Stimulated activated CD4-positive, alpha-beta T cell treated with anti-CD3 and anti-CD28 coated beads, Interleukin-12 subunit alpha, Interleukin-12 subunit beta, amount 100 ng/mL, for 24 hours (primary cell): ENCODE data around the gene EGLN3.
"Not testable (repeated sequence)": the region's sequence is repeated elsewhere in the genome, so short reads cannot be mapped to it uniquely, and the experiment has no call there.

Source experiments
- DNase-seq, 2 experiments: peaks; one replicate each; pipeline ENCODE4 v3.0.0-alpha.2; 2020; ENCODE audit warnings: low read depth in 2 of 2

EGLN3 gene

DNA sequence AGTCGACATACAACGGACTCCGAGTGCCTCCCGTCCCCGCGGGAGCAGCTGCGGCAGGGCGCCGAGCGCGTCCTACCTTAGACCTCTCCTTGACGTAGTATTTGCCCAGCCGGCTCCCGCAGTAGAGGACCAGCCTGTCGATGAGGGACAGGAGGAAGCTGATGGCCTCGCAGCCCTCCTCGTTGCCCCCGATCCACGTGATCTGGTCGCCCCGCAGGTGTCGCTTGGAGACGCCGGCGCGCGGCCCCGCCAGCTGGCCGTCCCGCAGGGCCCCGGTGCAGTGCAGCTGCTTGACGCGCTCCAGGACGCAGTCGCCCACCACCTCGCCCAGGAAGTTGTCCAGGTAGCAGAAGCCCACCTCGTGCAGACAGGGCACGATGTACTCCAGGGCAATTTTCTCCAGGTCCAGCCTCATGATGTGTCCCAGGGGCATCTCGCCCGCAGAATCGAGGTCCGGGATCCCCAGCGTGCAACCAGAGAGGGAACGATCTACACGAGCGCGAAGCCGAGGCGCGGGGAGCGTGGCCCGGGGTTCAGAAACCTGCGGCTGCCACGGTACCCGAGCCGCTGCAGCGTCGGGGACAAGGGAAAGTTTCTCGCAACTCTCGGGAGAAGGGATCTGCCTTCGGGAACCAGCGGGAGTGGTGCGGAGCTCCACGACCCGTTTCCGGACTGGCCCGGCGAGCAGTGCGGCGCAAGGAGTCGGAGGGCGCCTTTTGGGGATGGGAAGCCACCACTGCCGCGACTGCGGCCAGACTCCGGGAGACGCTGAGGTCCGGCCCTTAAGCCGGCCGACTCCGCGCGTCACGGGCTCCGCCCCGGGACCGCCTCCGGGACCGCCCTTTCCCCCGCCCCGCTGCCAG, at the start of gene EGLN3:
EGLN3 (minus strand) TSS at position 755 of the 863 bp plus-strand sequence; CDS start at position 433, 322 bp downstream.
- peak in 1 of 2 experiments; percentile 48 for DNase-seq

DNA sequence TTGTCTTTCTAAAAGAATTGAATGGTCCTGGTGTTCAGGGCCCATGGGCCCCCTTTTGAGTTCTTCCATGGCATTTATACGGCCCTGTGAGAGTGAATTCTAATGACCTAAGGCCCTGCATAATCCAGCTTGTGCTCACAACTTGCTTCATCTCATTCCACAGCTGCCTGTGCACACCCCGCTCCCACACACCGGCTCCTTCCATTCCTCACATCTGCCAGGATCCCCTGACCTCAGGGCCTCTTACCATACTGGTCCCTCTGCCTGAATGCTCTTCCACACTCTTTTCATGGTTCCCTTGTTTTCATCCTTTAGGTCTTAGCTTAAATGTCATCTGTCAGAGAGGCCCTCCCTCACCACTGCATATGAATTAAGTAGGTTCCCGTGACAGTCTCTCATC, 49.5 kb upstream of the EGLN3 start:
- DNase-seq = no peak

GRCh38 chr14:33999771-34000291, 49.0 kb upstream of the EGLN3 start:
- no peak for DNase-seq

DNA sequence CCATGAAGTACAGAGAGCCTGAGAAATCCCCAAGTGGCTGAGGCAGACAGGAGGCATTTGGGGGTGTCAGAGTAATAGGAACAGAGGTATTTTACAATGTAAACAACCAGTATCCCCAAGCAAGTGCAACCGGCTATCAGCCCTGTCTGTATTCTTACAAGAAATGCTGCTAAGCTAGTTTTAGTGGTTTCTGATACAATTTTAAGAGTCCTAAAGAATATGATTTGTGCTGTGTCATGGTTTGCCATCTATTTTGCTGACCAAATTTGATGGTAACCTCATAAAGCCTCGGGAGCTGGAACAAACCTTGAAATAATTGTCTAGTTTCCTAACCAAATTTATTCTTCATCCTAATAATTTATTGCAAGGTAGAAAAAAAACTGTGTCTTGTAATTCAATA, 46.7 kb upstream of the EGLN3 start:
- DNase-seq = no peak

DNA sequence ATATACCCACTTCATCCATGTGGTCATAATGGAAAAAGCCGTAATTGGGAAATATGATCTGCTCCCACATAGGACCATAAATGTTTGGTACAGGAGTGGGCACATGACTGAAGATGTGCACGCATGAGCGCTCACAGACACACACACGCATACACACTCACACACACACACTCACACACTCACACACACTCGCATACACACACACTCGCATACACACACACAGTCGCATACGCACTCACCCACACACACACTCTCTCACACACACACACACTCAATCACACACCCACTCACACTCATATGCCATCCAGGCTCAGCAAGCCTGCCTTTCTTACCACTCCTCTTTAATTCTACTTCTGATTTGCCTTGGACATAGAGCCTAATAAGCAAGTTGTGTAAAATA, 45.6 kb upstream of the EGLN3 start:
- no peak for DNase-seq

DNA sequence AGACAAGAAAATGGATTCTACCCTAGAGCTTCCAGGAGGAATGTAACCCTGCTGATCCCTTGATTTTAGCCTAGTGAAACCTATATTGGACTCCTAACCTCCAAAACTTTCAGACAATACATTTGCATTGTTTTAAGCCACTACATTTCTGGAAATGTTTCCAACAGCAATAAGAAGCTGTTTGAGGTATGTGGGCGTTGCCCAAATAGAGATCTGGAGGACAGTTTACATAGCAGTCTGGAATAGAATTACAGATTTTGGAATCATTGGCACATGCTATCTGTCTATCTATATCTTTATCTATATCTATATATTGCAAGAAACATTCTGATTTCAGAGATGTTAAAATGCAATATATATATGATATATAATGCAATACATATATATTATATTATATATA, 42.4 kb upstream of the EGLN3 start:
- DNase-seq = no peak

- no peak for DNase-seq
Observed at GRCh38 chr14:33992274-33993007, 41.6 kb upstream of the EGLN3 start.

GRCh38 chr14:33990790-33991189, 39.9 kb upstream of the EGLN3 start:
- no peak for DNase-seq

DNA sequence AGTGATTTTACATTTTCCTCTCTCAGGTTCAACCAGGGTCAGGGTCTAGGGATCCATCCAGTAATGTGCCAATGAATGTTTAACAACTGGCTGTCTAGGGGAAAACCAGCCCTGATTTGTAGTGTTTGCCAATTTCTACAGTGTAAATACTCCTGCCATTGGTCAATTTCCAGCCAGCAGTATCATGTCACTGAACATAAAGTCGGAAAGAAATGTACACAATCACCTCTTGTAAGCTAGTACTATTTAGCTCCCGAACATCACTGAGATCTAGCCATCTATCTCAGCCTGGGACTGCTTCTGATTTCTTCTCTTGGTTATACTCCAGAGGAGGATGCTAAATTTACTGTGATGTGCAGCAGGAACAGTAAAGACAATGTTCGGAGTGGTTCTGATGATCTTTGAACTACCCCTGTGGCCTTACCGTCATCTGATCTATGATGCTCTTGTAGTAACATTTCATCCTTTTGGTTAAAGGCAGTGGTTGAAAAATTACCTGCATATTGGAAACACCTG, 36.7 kb upstream of the EGLN3 start:
- no peak for DNase-seq

DNA sequence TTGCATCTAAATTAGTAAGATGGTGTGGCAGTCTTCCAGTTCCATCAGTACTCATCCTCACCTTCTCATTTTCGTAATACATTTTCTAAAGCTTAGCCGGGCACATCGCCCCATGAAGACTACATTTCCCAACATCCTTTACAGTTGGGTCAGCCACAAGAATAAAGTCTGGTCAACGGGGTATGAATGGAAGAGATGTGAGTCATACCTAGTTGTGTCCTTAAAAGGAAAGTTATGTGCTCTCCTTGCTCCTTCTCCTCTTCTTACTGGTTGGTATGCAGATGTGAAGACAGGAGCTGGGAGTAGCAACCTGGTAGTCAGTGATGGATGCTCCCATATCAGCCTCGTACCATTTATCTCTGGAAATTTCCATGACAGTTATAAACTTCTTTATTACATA, 35.9 kb upstream of the EGLN3 start:
- no peak for DNase-seq

DNA sequence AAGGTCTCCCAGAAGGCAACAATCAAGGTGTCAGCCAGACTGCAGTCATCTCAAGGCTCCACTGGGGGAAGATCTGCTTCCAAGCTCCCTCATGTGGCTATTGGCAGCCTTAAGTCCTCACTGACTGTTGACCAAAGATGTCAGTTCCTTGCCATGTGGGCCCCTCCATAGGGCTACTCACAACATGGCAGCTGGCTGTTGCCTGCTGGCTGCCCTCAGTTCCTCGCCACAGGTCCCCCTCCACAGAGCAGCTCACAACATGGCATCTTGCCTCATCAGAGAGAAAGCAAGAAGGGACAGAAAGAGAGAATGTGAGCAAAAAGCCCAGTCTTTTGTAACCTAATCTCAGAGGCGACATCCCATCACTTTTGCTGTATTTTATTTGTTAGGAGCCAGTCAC, 34.4 kb upstream of the EGLN3 start:
- no peak for DNase-seq

DNA sequence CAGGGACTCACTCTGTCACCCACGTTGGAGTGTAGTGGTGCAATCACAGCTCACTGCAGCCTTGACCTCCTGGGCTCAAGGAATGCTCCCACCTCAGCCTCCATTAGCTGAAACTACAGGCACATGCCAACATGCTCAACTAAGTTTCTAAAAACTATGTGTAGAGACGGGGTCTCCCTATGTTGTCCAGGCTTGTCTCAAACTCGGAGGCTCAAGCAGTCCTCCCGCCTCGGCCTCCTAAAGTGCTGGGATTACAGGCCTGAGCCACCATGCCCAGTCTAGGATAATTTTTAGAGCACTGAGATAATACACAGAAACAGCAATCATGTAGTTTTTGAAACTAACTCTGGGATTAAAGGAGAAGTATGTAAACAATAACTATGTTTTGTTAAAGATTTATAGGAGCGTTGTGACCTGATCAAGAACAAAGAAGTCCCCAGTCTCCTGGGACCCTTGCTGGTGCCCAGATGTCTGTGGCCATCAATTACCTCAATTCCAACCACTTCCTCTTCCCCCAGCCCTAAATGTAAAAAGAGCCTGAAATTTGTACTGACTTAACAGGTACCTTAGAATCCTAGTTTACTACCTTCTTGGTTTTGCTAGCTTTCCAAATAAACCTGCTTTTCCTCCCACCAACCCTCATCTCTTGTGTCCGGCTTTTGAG, 28.9 kb upstream of the EGLN3 start:
- DNase-seq = no peak

GRCh38 chr14:33978892-33979612, 28.2 kb upstream of the EGLN3 start:
- no peak for DNase-seq

DNA sequence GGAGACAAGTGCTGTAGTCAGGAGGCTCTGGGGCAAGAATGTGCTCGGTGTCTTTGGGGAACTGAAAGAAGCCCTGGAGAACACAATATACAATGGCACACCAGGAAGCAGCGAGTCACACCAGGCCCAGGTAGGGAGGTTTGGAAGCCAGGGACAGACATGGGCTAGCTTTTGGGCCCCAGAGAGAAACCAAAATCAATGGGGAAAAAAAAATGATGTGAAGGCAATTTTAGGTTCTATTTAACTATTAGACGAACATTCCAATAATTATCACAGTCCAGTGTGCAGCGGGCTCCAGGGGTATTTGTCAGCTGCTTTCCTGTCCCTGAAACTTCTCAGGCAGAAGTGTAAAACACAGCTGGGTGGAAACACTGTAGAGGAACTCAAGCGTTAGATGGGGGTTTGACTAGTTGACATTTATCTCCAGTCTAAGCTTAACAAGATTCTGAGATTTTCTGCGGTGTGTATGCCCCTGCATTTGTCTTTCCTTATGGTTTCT, 21.8 kb upstream of the EGLN3 start:
- no peak for DNase-seq

- not testable (repeated sequence) for DNase-seq
Observed at GRCh38 chr14:33969846-33970245, 19.0 kb upstream of the EGLN3 start.

GRCh38 chr14:33968722-33969121, 17.8 kb upstream of the EGLN3 start:
- DNase-seq = no peak

GRCh38 chr14:33967138-33967537, 16.3 kb upstream of the EGLN3 start:
- DNase-seq = no peak

DNA sequence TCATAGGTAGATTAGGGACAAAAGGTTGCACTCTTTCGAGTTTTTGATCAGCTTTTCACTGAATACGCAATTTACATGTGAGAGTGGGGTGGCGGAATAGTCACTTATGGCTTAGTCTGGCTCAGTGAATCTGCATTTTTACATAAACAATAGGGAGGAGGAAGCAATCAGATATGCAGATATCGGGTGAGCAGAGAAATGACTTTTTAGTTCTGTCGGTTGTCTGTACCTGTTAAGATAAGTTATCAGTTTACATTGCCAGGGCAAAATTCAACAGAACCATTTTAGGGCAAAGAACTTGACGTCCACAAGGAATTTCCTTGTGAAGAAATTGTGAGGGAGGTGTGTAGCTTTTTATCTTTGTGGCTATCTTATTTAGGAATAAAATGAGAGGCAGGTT, 15.4 kb upstream of the EGLN3 start:
- DNase-seq = no peak

DNA sequence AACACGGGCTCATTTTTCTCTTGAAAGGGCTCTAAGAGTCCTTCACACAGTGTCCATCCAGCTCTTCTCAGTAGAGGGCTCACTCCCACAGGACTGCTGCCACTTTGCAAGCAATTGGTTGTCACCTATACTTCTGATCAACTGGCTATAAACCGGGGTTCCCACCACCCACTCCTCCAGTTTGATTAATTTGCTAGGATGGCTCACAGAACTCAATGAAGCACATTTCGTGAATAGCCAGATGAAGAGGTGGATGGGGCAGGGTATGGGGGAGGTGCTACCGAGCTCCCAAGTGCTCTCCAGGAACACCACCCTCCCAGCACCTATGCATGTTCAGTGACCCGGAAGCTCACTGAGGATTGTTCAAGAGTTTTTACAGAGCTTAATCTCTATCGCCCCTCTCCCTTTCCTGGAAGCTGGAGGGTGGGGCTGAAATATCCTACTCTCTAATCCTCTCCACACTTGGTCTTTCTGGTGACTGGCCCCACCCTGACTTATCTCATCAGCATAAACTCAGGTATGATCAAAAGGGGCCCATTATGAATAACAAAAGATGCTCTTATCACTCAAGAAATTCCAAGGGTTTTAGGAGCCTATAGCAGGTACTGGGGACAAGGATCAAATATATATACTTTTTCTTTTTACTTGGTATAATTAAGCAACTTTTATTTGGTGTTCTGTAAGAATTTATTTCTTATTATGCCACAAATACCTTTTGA, 13.9 kb upstream of the EGLN3 start:
- DNase-seq = no peak

DNA sequence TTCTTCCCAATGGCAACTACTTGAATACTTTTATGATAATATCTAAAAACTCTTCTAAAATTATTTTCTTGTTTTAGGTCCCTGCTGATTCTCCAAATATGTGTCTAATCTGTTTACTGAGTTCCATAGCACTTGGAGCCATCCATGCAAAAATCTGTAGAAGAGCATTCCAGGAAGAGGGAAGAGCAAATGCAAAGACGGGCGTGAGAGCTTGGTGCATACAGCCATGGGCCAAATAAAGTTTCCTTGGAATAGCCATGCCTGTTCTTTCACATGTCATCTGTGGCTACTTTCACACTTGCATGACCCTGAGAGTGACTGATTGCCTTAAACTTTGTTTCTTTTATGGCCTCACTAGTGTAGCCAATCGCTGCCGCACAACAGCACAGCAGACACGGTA, 13.0 kb upstream of the EGLN3 start:
- DNase-seq = no peak

- not testable (repeated sequence) for DNase-seq
Observed at GRCh38 chr14:33962466-33962865, 11.6 kb upstream of the EGLN3 start.
